Endothelial cell (in vitro differentiated cells): ENCODE data around the gene ATXN1. TPM values are rescaled to one million over a fixed set of nuclear protein-coding genes. Genes with fewer than 3 reads are reported as not detected.

Source experiments
- DNase-seq: peaks from one replicate; pipeline ENCODE4 v3.0.0; 2021; ENCODE audit warnings: low spot score
- H3K27ac Mint-ChIP-seq: one replicate; pipeline ENCODE4 v1.8.0; 2021; ENCODE audit warnings: mixed read lengths, inconsistent platforms; ENCODE audit not compliant: unreplicated experiment
- H3K27me3 Mint-ChIP-seq: one replicate; pipeline ENCODE4 v1.8.0; 2021; ENCODE audit warnings: mild to moderate bottlenecking, moderate library complexity, mixed read lengths, inconsistent platforms; ENCODE audit not compliant: unreplicated experiment
- H3K36me3 Mint-ChIP-seq: one replicate; pipeline ENCODE4 v1.8.0; 2021; ENCODE audit warnings: mild to moderate bottlenecking, low read depth, mixed read lengths, inconsistent platforms; ENCODE audit not compliant: unreplicated experiment
- H3K4me1 Mint-ChIP-seq: one replicate; pipeline ENCODE4 v1.8.0; 2021; ENCODE audit warnings: mild to moderate bottlenecking, mixed read lengths, inconsistent platforms; ENCODE audit not compliant: unreplicated experiment
- H3K4me3 Mint-ChIP-seq: one replicate; pipeline ENCODE4 v1.8.0; 2021; ENCODE audit warnings: mild to moderate bottlenecking, mixed read lengths, inconsistent platforms; ENCODE audit not compliant: unreplicated experiment
- H3K9me3 Mint-ChIP-seq: one replicate; pipeline ENCODE4 v1.8.0; 2021; ENCODE audit warnings: mixed read lengths, inconsistent platforms; ENCODE audit not compliant: unreplicated experiment
- total RNA-seq: library from RNA; stranded (reverse); fragmentation: NEBNext Ultra II Directional; extraction: Animal tissue kit (Norgen Biotek cat#: 25700); gene quantifications from one replicate; pipeline ENCODE4 v1.2.1, GENCODE V29; 2021; ENCODE audit not compliant: unreplicated experiment
- TF ChIP-seq, protein P1 (sequence below): fragments of 200-600 bp; sonication (generic); IDR thresholded peaks from one replicate; pipeline ENCODE4 v1.5.0; 2021; ENCODE audit warnings: antibody characterized with exemption; ENCODE audit not compliant: unreplicated experiment

The ATXN1 gene
- total RNA-seq, 1 donor from 2014 or later = 18.7 TPM

GRCh38 chr6:16494793-16495192 lies 266.5 kb downstream of the ATXN1 start:
- H3K36me3 Mint-ChIP-seq = no peaks in the 10 kb centered on the region
- TF ChIP-seq, protein P1, sequence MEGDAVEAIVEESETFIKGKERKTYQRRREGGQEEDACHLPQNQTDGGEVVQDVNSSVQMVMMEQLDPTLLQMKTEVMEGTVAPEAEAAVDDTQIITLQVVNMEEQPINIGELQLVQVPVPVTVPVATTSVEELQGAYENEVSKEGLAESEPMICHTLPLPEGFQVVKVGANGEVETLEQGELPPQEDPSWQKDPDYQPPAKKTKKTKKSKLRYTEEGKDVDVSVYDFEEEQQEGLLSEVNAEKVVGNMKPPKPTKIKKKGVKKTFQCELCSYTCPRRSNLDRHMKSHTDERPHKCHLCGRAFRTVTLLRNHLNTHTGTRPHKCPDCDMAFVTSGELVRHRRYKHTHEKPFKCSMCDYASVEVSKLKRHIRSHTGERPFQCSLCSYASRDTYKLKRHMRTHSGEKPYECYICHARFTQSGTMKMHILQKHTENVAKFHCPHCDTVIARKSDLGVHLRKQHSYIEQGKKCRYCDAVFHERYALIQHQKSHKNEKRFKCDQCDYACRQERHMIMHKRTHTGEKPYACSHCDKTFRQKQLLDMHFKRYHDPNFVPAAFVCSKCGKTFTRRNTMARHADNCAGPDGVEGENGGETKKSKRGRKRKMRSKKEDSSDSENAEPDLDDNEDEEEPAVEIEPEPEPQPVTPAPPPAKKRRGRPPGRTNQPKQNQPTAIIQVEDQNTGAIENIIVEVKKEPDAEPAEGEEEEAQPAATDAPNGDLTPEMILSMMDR = no peak
- no peak overlapping the region for H3K4me3 Mint-ChIP-seq
- H3K9me3 Mint-ChIP-seq = no peaks in the 10 kb centered on the region
- no peak overlapping the region for H3K27ac Mint-ChIP-seq
- DNase-seq = no peak
- no peaks in the 10 kb centered on the region for H3K4me1 Mint-ChIP-seq
- no peaks in the 10 kb centered on the region for H3K27me3 Mint-ChIP-seq

GRCh38 chr6:16493802-16494201 lies 267.5 kb downstream of the ATXN1 start:
- TF ChIP-seq, protein P1 = no peak
- H3K4me3 Mint-ChIP-seq = no peak overlapping the region
- no peaks in the 10 kb centered on the region for H3K9me3 Mint-ChIP-seq
- no peaks in the 10 kb centered on the region for H3K36me3 Mint-ChIP-seq
- no peak overlapping the region for H3K27ac Mint-ChIP-seq
- no peaks in the 10 kb centered on the region for H3K27me3 Mint-ChIP-seq
- no peaks in the 10 kb centered on the region for H3K4me1 Mint-ChIP-seq
- DNase-seq = no peak

- Mint-ChIP-seq H3K27ac (no peak overlapping the region), H3K4me1 (no peaks in the 10 kb centered on the region), H3K4me3 (no peak overlapping the region), H3K9me3 (no peaks in the 10 kb centered on the region), H3K27me3 (no peaks in the 10 kb centered on the region), H3K36me3 (no peaks in the 10 kb centered on the region)
- TF ChIP-seq, protein P1 = no peak
- no peak for DNase-seq
Measured at GRCh38 chr6:16493112-16493511, 268.1 kb downstream of the ATXN1 start.

- no peaks in the 10 kb centered on the region for H3K9me3 Mint-ChIP-seq
- H3K4me1 Mint-ChIP-seq = no peaks in the 10 kb centered on the region
- no peaks in the 10 kb centered on the region for H3K27me3 Mint-ChIP-seq
- TF ChIP-seq, protein P1 = no peak
- no peak for DNase-seq
- no peaks in the 10 kb centered on the region for H3K36me3 Mint-ChIP-seq
- no peak overlapping the region for H3K27ac Mint-ChIP-seq
- H3K4me3 Mint-ChIP-seq = no peak overlapping the region
Measured at GRCh38 chr6:16491666-16492313, 269.5 kb downstream of the ATXN1 start.

GRCh38 chr6:16490616-16491015 lies 270.6 kb downstream of the ATXN1 start:
- no peaks in the 10 kb centered on the region for H3K4me1 Mint-ChIP-seq
- no peaks in the 10 kb centered on the region for H3K27me3 Mint-ChIP-seq
- no peak overlapping the region for H3K4me3 Mint-ChIP-seq
- no peak for DNase-seq
- H3K36me3 Mint-ChIP-seq = no peaks in the 10 kb centered on the region
- H3K9me3 Mint-ChIP-seq = no peaks in the 10 kb centered on the region
- no peak overlapping the region for H3K27ac Mint-ChIP-seq
- TF ChIP-seq, protein P1 = no peak
